Head of caudate nucleus (tissue), 42 donors: Measurements from ENCODE around the gene TXNDC9.
"Not testable (repeated sequence)": the region's sequence is repeated elsewhere in the genome, so short reads cannot be mapped to it uniquely, and the experiment has no call there.

Source experiments
- DNase-seq, 42 donors: peaks; one replicate each; pipeline versions ENCODE4 v3.0.0 to v3.0.0-alpha.2; 2020 to 2021; ENCODE audit warnings: mixed read lengths in 7 of 42
- intact Hi-C: fragments of 100-400 bp; cut with DNase I; formaldehyde crosslinking; loops from one replicate; pipeline ENCODE4 v1.15.0; 2022

The TXNDC9 gene

GRCh38 chr2:99335911-99336803, at the start of gene TXNDC9:
TXNDC9 (minus strand) TSS chr2:99336333; CDS start chr2:99333210, 3,123 bp downstream.
- intact Hi-C loops = loop anchor here (2.0 to 10.0 kb wide), 2 partner anchors 155 to 181 kb away; partner anchors contain the start of genes LIPT1, MITD1, MRPL30 and TSGA10
- DNase-seq = peak; percentile 96 to 99 (median 98)

- no peak for DNase-seq
- intact Hi-C loops = no loop called here
Measured at GRCh38 chr2:99382143-99382542, 46.0 kb upstream of the TXNDC9 start.

GRCh38 chr2:99380376-99381010, 44.4 kb upstream of the TXNDC9 start:
- DNase-seq = no peak
- intact Hi-C loops = no loop called here

- intact Hi-C loops = no loop called here
- no peak for DNase-seq
Measured at GRCh38 chr2:99377879-99378278, 41.7 kb upstream of the TXNDC9 start.

- DNase-seq = no peak
- intact Hi-C loops = no loop called here
Measured at GRCh38 chr2:99376254-99376864, 40.2 kb upstream of the TXNDC9 start.

GRCh38 chr2:99374747-99375146, 38.6 kb upstream of the TXNDC9 start:
- no peak for DNase-seq

GRCh38 chr2:99373144-99373543, 37.0 kb upstream of the TXNDC9 start:
- no peak for DNase-seq
- intact Hi-C loops = no loop called here

More at GRCh38 chr2:99374747-99375146, 38.6 kb upstream of the TXNDC9 start:
- intact Hi-C loops = no loop called here

- intact Hi-C loops = not testable (repeated sequence)
Measured at GRCh38 chr2:99368854-99369253, 32.7 kb upstream of the TXNDC9 start.

GRCh38 chr2:99365661-99366060, 29.5 kb upstream of the TXNDC9 start:
- DNase-seq = peak in 16 of 42 donors; percentile 4 to 63 (median 20)

More at GRCh38 chr2:99368854-99369253, 32.7 kb upstream of the TXNDC9 start:
- DNase-seq = not testable (repeated sequence)

GRCh38 chr2:99356853-99357252, 20.7 kb upstream of the TXNDC9 start:
- DNase-seq = no peak
- intact Hi-C loops = no loop called here

More at GRCh38 chr2:99365661-99366060, 29.5 kb upstream of the TXNDC9 start:
- intact Hi-C loops = no loop called here

GRCh38 chr2:99354825-99355224, 18.7 kb upstream of the TXNDC9 start:
- intact Hi-C loops, DNase-seq: not testable (repeated sequence)

GRCh38 chr2:99354070-99354469, 17.9 kb upstream of the TXNDC9 start:
- DNase-seq = no peak
- intact Hi-C loops = no loop called here

GRCh38 chr2:99350194-99350593, 14.1 kb upstream of the TXNDC9 start:
- no peak for DNase-seq
- intact Hi-C loops = no loop called here

- intact Hi-C loops = no loop called here
- DNase-seq = no peak
Measured at GRCh38 chr2:99348173-99348572, 12.0 kb upstream of the TXNDC9 start.

GRCh38 chr2:99346218-99346617, 10.1 kb upstream of the TXNDC9 start:
- no peak for DNase-seq
- intact Hi-C loops = no loop called here

- intact Hi-C loops, DNase-seq: not testable (repeated sequence)
Measured at GRCh38 chr2:99345446-99345845, 9.3 kb upstream of the TXNDC9 start.

GRCh38 chr2:99342536-99342935, 6.4 kb upstream of the TXNDC9 start:
- intact Hi-C loops = no loop called here
- DNase-seq = no peak

- DNase-seq = no peak
- intact Hi-C loops = no loop called here
Measured at GRCh38 chr2:99340669-99341236, 4.6 kb upstream of the TXNDC9 start.

- intact Hi-C loops = loop anchor here (10.0 kb wide), 1 partner anchor 183 kb away; the partner anchor contains the start of genes LIPT1 and TSGA10
- no peak for DNase-seq
Measured at GRCh38 chr2:99338029-99338585, 2.0 kb upstream of the TXNDC9 start.
